HG03469 (cell line): ENCODE measurements around the gene ENO1.

Experiments
- ATAC-seq: cut with Tn5 transposase; IDR thresholded peaks from one replicate; pipeline ENCODE4 v1.9.1; 2021; ENCODE audit warnings: mild to moderate bottlenecking, moderate library complexity, moderate number of reproducible peaks; ENCODE audit not compliant: unreplicated experiment

ENO1 gene

GRCh38 chr1:8816264-8816663, 62.2 kb downstream of the ENO1 start:
- ATAC-seq, result no peak

GRCh38 chr1:8815582-8816151, 62.8 kb downstream of the ENO1 start:
- no peak for ATAC-seq

GRCh38 chr1:8814865-8815264, 63.6 kb downstream of the ENO1 start:
- no peak for ATAC-seq

GRCh38 chr1:8813991-8814390, 64.5 kb downstream of the ENO1 start:
- no peak for ATAC-seq

GRCh38 chr1:8813016-8813763, 65.3 kb downstream of the ENO1 start:
- ATAC-seq, result no peak

- ATAC-seq, result no peak
Measured at GRCh38 chr1:8812081-8812480, 66.4 kb downstream of the ENO1 start.
